Skeletal muscle satellite cell (primary cell): Measurements from ENCODE around the gene SLC6A9.

Source experiments
- H3K27me3 ChIP-seq: 2 replicates; pipeline ENCODE4 v1.7.0; 2013; ENCODE audit warnings: low read length; ENCODE audit not compliant: control insufficient read depth, insufficient read depth
- H3K36me3 ChIP-seq: 2 replicates; pipeline ENCODE4 v1.7.0; 2013; ENCODE audit warnings: mild to moderate bottlenecking, control low read depth, low read length; ENCODE audit not compliant: insufficient read depth
- H3K4me1 ChIP-seq: 2 replicates; pipeline ENCODE4 v1.7.0; 2013; ENCODE audit warnings: low read length; ENCODE audit not compliant: control insufficient read depth, insufficient read depth
- H3K4me2 ChIP-seq: 2 replicates; pipeline ENCODE4 v1.7.0; 2013; ENCODE audit warnings: mild to moderate bottlenecking, low read length
- H3K4me3 ChIP-seq: 2 replicates; pipeline ENCODE4 v1.7.0; 2013; ENCODE audit warnings: low read length
- H3K9ac ChIP-seq: 2 replicates; pipeline ENCODE4 v1.7.0; 2013; ENCODE audit warnings: mild to moderate bottlenecking, low read depth, low read length, moderate library complexity
- H3K9me3 ChIP-seq: replicated peaks from 2 replicates; pipeline ENCODE4 v1.7.0; 2013; ENCODE audit warnings: mild to moderate bottlenecking, control low read depth, low read length

The SLC6A9 gene

DNA sequence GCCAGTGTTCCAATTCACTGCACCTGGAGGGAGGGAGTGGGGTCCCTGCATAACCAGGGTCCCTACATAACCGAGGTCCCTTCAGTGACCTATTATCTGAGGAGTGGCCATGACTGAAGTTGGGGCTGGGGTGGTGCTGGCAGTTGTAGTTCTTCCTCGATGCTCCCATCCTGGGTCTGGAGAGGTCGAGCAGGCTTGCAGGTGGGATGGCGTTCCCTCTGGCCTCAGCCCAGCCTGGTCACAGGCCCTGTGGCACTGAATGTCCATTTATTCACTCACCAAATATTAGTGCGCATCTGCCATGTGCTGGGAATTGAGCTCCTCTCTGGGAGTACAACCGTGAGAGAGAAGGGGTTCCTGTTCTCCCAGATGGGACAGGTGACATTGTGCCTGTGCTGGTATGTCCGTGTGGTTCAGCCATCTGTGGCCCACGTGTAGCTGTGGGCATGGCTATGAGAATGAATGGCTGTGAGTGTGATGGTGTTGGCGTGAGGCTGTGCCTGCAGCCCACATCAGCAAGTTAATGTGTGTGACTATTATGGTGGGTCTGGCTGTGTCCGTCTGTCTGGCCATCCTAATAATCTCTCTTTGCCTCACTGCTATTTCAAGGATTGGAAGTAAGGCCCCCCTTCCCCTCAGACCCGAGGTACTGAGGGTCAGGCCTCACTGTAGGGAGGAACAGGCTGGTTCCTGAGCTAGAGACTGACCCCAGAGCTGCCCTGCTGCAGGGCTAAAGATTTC, 3.9 kb upstream of the SLC6A9 start:
- no peak overlapping the region for H3K4me2 ChIP-seq
- H3K9ac ChIP-seq = no peak overlapping the region

DNA sequence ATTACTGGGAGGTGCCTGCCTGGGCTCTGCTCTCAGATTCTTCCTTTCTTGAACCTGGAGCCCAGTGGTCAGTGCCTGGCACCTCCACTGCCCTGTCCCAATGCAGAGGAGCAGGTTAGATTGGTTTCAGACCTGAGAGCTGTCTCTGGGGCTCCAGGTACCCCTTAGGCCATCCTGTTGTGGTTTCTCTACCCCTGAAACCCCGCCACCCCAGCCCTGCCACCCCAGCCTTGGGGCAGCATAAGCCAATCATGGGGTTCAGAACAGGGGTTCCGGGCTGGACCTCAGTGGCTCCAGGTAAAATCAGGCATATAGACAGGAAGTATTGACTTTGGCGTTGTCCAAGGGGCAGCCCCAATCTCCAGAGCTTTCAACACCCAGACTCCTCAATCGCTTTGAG, 3.2 kb upstream of the SLC6A9 start:
- H3K27me3 ChIP-seq = no peaks in the 10 kb centered on the region
- no peak overlapping the region for H3K4me2 ChIP-seq
- H3K4me1 ChIP-seq = peaks cover 28% of the 10 kb centered on the region
- no peak overlapping the region for H3K9ac ChIP-seq
- no peak overlapping the region for H3K4me3 ChIP-seq
- no peaks in the 10 kb centered on the region for H3K9me3 ChIP-seq
- no peaks in the 10 kb centered on the region for H3K36me3 ChIP-seq

More for the DNA sequence above, 3.9 kb upstream of the SLC6A9 start:
- Histone ChIP-seq H3K4me3 (no peak overlapping the region), H3K36me3 (no peaks in the 10 kb centered on the region), H3K4me1 (peaks cover 32% of the 10 kb centered on the region), H3K9me3 (no peaks in the 10 kb centered on the region), H3K27me3 (no peaks in the 10 kb centered on the region)

- Histone ChIP-seq H3K9ac (no peak overlapping the region), H3K36me3 (no peaks in the 10 kb centered on the region), H3K27me3 (no peaks in the 10 kb centered on the region)
These were observed 2.5 kb upstream of the SLC6A9 start for GRCh38 chr1:44033756-44034155.

DNA sequence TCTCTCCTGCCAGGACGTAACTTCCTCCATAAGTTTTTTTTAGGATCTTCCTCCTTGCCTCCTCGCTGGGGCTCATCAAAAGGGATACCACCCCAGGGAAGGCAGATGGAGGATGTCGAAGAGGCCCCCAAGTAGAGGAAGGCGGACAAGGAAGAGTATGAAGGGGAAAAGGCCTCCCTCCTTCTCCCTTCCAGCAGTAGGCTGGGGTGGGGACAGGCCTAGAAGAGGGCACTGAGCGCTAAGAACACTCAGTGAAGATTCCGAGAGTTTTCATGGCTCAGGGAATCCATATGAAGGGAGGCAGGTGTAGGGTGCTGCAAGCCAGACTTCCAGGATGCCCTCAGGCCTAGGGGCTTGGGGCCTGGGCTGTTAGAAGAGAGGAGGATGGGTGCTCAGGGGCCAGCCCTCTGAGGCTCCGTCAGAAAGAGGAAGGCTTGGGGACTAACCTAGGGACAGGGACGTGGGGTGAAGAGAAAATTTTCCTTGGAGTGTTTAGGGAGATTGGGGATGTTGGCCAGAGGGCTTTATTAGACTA, 1.8 kb upstream of the SLC6A9 start:
- no peak overlapping the region for H3K4me2 ChIP-seq
- no peaks in the 10 kb centered on the region for H3K9me3 ChIP-seq
- peaks cover 26% of the 10 kb centered on the region for H3K4me1 ChIP-seq
- H3K36me3 ChIP-seq = no peaks in the 10 kb centered on the region
- no peaks in the 10 kb centered on the region for H3K27me3 ChIP-seq
- H3K4me3 ChIP-seq = no peak overlapping the region
- H3K9ac ChIP-seq = no peak overlapping the region

More at GRCh38 chr1:44033756-44034155, 2.5 kb upstream of the SLC6A9 start:
- H3K4me1 ChIP-seq = peaks cover 28% of the 10 kb centered on the region
- H3K4me3 ChIP-seq = no peak overlapping the region
- no peak overlapping the region for H3K4me2 ChIP-seq
- H3K9me3 ChIP-seq = no peaks in the 10 kb centered on the region

DNA sequence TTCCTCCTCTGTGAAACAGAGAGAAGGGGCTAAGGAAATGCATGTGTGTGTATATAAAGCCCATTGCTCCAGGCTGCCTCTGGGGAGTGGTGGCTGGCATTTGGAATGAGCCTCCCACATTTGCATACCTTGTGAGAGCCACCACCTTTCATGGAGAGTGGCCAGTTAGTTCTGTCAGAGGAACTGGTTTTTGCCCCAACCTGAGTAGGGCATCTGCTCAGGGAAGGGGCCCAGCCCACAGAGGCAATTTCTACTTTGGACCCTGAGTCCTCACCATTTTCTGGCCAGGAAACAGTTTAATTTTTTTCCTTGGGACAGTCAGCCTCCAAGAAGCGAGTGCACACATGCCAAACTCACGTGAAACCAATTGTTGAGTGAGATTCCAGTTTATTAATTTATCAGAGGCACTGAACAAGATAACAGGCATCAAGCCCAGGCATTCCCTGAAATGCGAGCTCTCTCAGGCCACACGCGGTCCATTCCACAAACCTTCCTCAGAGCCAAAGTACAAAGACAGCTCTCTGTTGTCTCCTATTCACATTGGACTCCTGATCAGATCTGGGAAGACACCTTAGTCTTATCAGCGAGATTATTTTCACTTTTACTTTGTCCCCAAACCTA, 1.0 kb upstream of the SLC6A9 start:
- Histone ChIP-seq H3K9ac (no peak overlapping the region), H3K4me3 (no peak overlapping the region), H3K4me1 (peaks cover 26% of the 10 kb centered on the region), H3K36me3 (no peaks in the 10 kb centered on the region), H3K4me2 (no peak overlapping the region), H3K27me3 (no peaks in the 10 kb centered on the region), H3K9me3 (no peaks in the 10 kb centered on the region)

DNA sequence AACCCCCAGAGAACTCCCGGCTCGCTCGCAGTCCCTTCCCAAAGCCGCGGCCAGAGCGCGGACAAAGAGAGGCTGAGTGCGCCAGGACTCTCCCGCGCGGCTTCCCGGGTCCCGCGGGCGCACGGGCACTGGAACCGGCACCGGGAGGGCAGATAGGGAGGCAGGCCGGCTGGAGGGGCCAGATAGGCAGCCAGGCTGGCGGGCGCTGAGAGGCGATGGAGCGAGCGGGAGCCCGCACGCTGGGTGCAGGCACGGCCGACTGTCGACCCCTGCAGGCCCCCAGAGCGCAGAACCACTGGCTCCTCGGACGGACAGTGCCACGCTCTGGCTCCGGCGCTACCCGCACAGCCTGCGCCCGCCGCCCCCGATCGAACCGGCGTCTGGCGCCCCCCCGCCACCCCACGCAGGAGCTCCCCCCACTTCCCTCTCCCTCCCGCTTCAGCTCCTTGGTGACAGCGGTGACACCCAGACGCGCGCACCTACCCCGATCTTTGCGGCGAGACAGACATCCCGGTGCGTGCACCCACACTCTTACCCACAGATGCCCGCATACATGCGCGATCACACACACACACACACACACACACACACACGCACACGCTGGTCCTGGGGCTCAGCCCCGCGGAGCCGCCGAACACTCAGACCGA, 534 bp downstream of the SLC6A9 start:
- Histone ChIP-seq H3K4me2 (peak overlapping the region; percentile 92), H3K9ac (peak overlapping the region; percentile 69), H3K36me3 (no peaks in the 10 kb centered on the region), H3K4me3 (peak overlapping the region; percentile 70), H3K9me3 (no peaks in the 10 kb centered on the region), H3K27me3 (no peaks in the 10 kb centered on the region), H3K4me1 (peaks cover 15% of the 10 kb centered on the region)

- peak overlapping the region; percentile 92 for H3K4me2 ChIP-seq
- peaks cover 11% of the 10 kb centered on the region for H3K4me1 ChIP-seq
- H3K9me3 ChIP-seq = no peaks in the 10 kb centered on the region
- peak overlapping the region; percentile 70 for H3K4me3 ChIP-seq
- no peaks in the 10 kb centered on the region for H3K27me3 ChIP-seq
- peak overlapping the region; percentile 69 for H3K9ac ChIP-seq
- H3K36me3 ChIP-seq = no peaks in the 10 kb centered on the region
These were observed 1.2 kb downstream of the SLC6A9 start for GRCh38 chr1:44029911-44030604.

- Histone ChIP-seq H3K36me3 (no peaks in the 10 kb centered on the region), H3K27me3 (no peaks in the 10 kb centered on the region), H3K4me3 (peak overlapping the region; percentile 70), H3K4me2 (peak overlapping the region; percentile 92), H3K9ac (peak overlapping the region; percentile 69), H3K4me1 (peaks cover 11% of the 10 kb centered on the region), H3K9me3 (no peaks in the 10 kb centered on the region)
These were observed 1.9 kb downstream of the SLC6A9 start for GRCh38 chr1:44029260-44029910.

DNA sequence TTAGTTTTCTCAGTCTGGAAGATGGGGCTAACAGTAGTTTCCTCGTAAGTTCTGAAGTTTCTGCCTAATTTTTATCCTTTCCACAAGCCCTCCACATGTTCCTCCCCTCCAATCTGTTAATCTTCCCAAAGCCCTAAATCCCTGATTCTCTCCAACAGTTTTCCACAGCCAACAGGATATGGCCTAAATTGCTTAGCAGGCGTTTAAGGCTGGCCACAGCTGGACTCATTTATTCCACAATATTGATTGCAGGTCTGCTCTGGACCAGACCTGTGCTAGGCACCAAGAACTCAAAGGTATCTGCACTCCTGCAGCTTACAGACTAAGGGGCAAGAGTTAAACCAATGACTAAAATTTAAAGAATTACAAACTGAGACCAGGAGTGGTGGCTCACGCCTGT, 3.9 kb downstream of the SLC6A9 start:
- Histone ChIP-seq H3K9me3 (no peaks in the 10 kb centered on the region), H3K4me1 (peaks cover 11% of the 10 kb centered on the region), H3K27me3 (no peaks in the 10 kb centered on the region), H3K4me2 (no peak overlapping the region), H3K36me3 (no peaks in the 10 kb centered on the region), H3K9ac (no peak overlapping the region), H3K4me3 (no peak overlapping the region)

DNA sequence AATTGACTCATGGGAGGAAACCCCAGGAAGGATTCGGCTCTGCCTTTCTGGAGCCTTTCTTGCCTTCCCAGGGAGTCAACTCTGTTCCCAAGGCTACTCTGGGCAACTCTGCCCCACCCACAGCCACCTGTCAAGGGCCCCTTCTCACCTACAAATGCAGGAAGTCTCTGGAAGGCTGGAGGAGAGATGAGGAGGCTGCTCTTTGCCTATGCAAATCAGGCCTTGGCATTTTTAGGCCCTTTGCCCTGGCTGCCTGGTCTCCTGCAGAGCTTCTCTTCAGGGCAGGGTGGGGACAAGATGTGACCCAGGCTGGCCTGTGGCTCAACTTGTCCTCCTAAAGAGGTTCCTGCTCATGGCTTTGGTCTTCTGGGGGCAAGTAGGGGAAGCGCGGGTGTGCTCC, 5.4 kb downstream of the SLC6A9 start:
- H3K4me2 ChIP-seq = no peak overlapping the region
- H3K36me3 ChIP-seq = no peaks in the 10 kb centered on the region
- H3K9ac ChIP-seq = no peak overlapping the region
- H3K9me3 ChIP-seq = no peaks in the 10 kb centered on the region
- H3K4me3 ChIP-seq = no peak overlapping the region
- H3K4me1 ChIP-seq = peaks cover 11% of the 10 kb centered on the region
- no peaks in the 10 kb centered on the region for H3K27me3 ChIP-seq
